ENCODE results near the gene CNIH3.

The CNIH3 gene

GRCh38 chr1:224609333-224609732 lies 6.8 kb upstream of the CNIH3 start:
- no peak overlapping the region for H3K4me3 ChIP-seq (ENCODE audit: low read depth, low read length)
- no peak for DNase-seq (ENCODE audit: low read depth)
- TF ChIP-seq MYC (IDR thresholded peaks at IDR 0.05; ENCODE audit: low read depth, low read length) = no peak
- TF ChIP-seq POLR2A (IDR thresholded peaks at IDR 0.05; ENCODE audit: extremely low read depth, insufficient read length) = no peak
- TF ChIP-seq CTCF (IDR thresholded peaks at IDR 0.05; ENCODE audit: low read depth, low read length) = no peak
- no peak for TF ChIP-seq MAX (IDR thresholded peaks at IDR 0.05; ENCODE audit: low read depth, low read length)

GRCh38 chr1:224612246-224612645 lies 3.9 kb upstream of the CNIH3 start:
- TF ChIP-seq MAX (IDR thresholded peaks at IDR 0.05; ENCODE audit: low read depth, low read length) = no peak
- no peak for TF ChIP-seq MYC (IDR thresholded peaks at IDR 0.05; ENCODE audit: low read depth, low read length)
- TF ChIP-seq POLR2A (IDR thresholded peaks at IDR 0.05; ENCODE audit: extremely low read depth, insufficient read length) = no peak
- no peak for TF ChIP-seq CTCF (IDR thresholded peaks at IDR 0.05; ENCODE audit: low read depth, low read length)
- DNase-seq (ENCODE audit: low read depth) = no peak
- no peak overlapping the region for H3K4me3 ChIP-seq (ENCODE audit: low read depth, low read length)

GRCh38 chr1:224613486-224613885 lies 2.6 kb upstream of the CNIH3 start:
- H3K4me3 ChIP-seq (ENCODE audit: low read depth, low read length) = no peak overlapping the region
- no peak for TF ChIP-seq CTCF (IDR thresholded peaks at IDR 0.05; ENCODE audit: low read depth, low read length)
- TF ChIP-seq MYC (IDR thresholded peaks at IDR 0.05; ENCODE audit: low read depth, low read length) = no peak
- TF ChIP-seq POLR2A (IDR thresholded peaks at IDR 0.05; ENCODE audit: extremely low read depth, insufficient read length) = no peak
- no peak for TF ChIP-seq MAX (IDR thresholded peaks at IDR 0.05; ENCODE audit: low read depth, low read length)
- no peak for DNase-seq (ENCODE audit: low read depth)

- TF ChIP-seq POLR2A (IDR thresholded peaks at IDR 0.05; ENCODE audit: extremely low read depth, insufficient read length) = no peak
- no peak for TF ChIP-seq MAX (IDR thresholded peaks at IDR 0.05; ENCODE audit: low read depth, low read length)
- no peak for TF ChIP-seq MYC (IDR thresholded peaks at IDR 0.05; ENCODE audit: low read depth, low read length)
- TF ChIP-seq CTCF (IDR thresholded peaks at IDR 0.05; ENCODE audit: low read depth, low read length) = no peak
- peak overlapping the region; percentile 67 for H3K4me3 ChIP-seq (ENCODE audit: low read depth, low read length)
- DNase-seq (ENCODE audit: low read depth) = peak; percentile 41
Measured at GRCh38 chr1:224616756-224617409, 766 bp downstream of the CNIH3 start.

- DNase-seq (ENCODE audit: low read depth) = peak; percentile 25
- no peak for TF ChIP-seq CTCF (IDR thresholded peaks at IDR 0.05; ENCODE audit: low read depth, low read length)
- TF ChIP-seq POLR2A (IDR thresholded peaks at IDR 0.05; ENCODE audit: extremely low read depth, insufficient read length) = no peak
- TF ChIP-seq MAX (IDR thresholded peaks at IDR 0.05; ENCODE audit: low read depth, low read length) = no peak
- TF ChIP-seq MYC (IDR thresholded peaks at IDR 0.05; ENCODE audit: low read depth, low read length) = no peak
- H3K4me3 ChIP-seq (ENCODE audit: low read depth, low read length) = no peak overlapping the region
Measured at GRCh38 chr1:224617410-224618355, 1.6 kb downstream of the CNIH3 start.
